DMS 273 (cell line): ENCODE results near the gene GNA15.
A peak's percentile ranks its signal among the peaks of the same experiment; 100 is the strongest.

Experiments used
- DNase-seq: peaks from one replicate; lab custom pipeline; 2025; ENCODE audit not compliant: unreplicated experiment; lab: John Stamatoyannopoulos, UW

Gene GNA15

DNA sequence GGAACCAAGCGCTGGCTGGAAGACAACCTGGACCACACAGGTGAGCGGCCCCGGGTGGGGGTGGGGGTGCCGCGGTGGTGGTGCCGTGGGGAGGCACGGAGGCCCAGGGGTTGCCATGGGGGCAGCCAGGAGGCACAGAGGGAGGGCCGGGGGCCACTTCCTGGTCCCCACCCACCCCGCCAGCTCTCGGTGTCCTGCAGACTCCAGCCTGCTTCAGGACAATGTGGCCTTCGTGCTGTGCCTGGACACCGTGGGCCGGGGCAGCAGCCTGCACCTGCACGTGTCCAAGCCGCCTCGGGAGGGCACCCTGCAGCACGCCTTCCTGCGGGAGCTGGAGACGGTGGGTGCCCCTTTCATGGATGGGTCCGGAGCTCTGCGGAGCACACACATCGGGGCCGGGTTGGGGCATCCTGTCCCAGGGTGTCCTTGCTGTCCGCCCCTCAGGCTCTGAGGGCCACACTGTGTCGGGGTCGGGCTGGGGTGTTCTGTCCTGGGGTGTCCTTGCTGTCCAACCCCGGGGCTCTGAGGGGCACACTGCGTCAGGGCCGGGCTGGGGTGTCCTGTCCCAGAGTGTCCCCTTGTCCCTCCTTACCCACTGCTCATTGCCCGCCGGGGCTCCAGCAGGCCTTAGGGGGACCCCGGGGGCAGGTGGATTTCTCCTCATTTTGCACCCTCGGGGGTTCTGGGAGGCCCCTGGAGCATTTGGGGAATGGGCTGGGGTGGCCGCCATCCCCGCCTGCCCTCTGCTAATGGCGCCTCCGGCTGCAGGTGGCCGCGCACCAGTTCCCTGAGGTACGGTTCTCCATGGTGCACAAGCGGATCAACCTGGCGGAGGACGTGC is 68.2 kb downstream of the GNA15 start:
- DNase-seq = no peak

GRCh38 chr19:3204646-3205275 is 68.9 kb downstream of the GNA15 start:
- no peak for DNase-seq

GRCh38 chr19:3206216-3206953 is 70.6 kb downstream of the GNA15 start:
- no peak for DNase-seq

DNA sequence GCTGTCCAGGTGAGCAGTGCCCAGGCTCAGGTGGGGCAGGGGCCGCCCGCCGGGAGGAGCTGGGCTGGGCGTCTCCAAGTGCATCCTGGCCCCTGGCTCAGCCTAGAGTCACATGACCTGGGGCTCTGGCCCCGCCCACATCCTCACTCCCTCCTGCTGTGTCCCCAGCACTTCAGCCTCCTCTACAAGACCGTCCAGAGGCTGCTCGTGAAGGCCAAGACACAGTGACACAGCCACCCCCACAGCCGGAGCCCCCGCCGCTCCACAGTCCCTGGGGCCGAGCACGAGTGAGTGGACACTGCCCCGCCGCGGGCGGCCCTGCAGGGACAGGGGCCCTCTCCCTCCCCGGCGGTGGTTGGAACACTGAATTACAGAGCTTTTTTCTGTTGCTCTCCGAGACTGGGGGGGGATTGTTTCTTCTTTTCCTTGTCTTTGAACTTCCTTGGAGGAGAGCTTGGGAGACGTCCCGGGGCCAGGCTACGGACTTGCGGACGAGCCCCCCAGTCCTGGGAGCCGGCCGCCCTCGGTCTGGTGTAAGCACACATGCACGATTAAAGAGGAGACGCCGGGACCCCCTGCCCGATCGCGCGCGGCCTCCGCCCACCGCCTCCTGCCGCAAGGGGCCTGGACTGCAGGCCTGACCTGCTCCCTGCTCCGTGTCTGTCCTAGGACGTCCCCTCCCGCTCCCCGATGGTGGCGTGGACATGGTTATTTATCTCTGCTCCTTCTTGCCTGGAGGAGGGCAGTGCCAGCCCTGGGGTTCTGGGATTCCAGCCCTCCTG is 71.8 kb downstream of the GNA15 start:
- peak; percentile 36 for DNase-seq

DNA sequence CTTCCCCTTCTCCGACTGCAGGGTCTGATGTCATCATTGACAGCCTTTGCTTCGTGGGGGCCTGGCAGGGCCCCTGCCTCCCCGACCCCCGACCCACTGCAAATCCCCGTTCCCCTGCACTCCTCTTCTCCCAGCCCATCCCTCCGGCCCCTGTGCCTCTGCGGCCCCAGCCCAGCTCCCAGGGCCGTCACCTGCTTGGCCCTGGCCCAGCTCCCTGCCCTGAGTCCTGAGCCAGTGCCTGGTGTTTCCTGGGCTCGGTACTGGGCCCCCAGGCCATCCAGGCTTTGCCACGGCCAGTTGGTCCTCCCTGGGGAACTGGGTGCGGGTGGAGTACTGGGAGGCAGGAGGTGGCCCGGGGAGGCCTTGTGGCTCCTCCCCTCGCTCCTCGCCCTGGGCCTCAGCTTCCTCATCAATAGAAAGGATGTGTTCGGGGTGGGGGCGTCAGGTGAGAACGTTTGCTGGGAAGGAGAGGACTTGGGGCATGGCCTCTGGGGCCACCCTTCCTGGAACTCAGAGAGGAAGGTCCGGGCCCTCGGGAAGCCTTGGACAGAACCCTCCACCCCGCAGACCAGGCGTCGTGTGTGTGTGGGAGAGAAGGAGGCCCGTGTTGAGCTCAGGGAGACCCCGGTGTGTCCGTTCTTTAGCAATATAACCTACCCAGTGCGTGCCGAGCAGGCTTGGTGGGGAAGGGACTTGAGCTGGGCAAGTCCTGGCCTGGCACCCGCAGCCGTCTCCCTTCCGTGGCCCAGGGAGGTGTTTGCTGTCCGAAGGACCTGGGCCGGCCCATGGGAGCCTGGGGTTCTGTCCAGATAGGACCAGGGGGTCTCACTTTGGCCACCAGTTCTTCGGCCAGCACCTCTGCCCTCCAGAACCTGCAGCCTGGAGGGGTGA is 72.7 kb downstream of the GNA15 start:
- DNase-seq = no peak

- peak; percentile 81 for DNase-seq
These were observed 74.6 kb downstream of the GNA15 start for GRCh38 chr19:3210347-3211017.

GRCh38 chr19:3211191-3211590 is 75.4 kb downstream of the GNA15 start:
- no peak for DNase-seq

- DNase-seq = no peak
These were observed 77.3 kb downstream of the GNA15 start for GRCh38 chr19:3213159-3213558.
